ENCODE results near the gene GTF2F2.

GRCh38 chr13:45209229-45209628 is 88.9 kb downstream of the GTF2F2 start:
- TF ChIP-seq CTCF (IDR thresholded peaks at IDR 0.05) = no peak
- TF ChIP-seq POLR2A (IDR thresholded peaks at IDR 0.05) = no peak

Measured in testis (tissue), 2 donors.